Ecto neural progenitor cell (in vitro differentiated cells): Measurements from ENCODE around the gene SPTLC3.

Source experiments
- DNase-seq: peaks from one replicate; pipeline ENCODE4 v3.0.0-alpha.2; 2018; ENCODE audit warnings: low spot score

The SPTLC3 gene

DNA sequence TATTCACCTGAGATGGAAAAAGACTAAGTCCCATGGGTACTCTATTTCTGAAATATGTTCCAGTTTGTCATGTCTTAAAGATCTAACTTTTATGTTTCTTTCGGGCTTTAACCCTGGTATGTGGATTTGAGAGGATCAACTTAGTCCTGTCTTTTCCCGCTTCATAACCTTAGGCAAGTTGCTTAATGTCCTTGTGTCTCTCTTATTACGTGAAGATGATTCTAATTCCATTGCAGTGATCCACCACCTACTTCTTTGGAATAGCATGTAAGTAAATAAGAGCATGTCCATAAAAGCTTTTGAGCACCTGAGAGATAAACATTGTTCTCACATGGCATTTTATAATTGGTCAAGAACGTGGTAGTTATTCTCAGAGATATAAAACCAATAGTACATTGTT, 23.0 kb downstream of the SPTLC3 start:
- no peak for DNase-seq

GRCh38 chr20:13034115-13034514, 25.3 kb downstream of the SPTLC3 start:
- no peak for DNase-seq

- no peak for DNase-seq
These were observed 26.2 kb downstream of the SPTLC3 start for GRCh38 chr20:13034936-13035335.

DNA sequence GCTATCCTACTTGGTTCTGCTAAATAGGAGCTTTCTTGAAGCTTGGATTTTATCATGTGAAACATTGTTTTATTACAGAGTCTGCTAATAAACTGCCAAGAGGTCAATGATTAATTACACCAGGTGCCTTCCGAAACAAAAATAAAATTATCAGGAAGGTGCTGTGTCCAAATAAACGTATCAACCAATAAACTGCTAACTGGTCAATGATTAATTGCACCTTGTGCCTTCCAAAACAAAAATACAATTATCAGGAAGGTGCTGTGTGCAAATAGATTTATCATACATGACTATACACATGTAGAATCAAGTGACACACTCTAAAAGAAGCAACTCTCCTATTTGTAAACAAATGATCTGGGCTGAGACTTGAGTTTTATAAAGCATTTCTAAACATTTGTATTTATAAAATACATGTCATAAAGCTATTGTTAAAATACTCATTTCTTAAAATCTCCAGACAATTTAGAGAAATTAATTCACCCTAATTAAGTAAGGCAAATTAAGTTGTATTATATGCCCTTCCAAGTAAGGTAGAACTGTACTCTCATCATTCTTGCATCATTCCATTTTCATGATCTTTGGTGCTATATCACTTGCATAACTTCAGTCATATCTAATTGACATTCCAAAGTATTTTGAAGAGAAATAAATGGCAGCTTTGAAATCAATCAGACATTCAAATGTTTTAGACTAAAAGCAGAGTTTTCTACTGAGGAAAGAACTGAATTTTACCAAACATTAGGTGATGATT, 26.8 kb downstream of the SPTLC3 start:
- no peak for DNase-seq

DNA sequence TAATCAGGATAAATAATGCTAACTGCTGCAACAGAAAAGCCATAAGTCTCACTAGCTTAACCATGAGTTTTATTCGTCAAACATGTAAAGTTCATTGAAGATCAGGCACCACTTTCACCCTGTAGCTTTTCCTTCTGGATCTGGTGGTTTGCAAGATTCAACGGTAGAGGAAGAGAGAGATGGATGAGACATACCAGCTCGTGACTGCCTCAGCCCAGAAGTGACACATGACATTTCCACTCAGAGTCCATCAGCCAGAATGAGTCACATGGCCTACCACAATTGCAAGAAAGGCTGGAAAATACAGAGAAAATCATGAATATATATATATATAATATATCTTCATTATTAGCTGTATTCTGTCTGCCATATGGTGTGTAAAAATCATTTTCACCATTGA, 29.0 kb downstream of the SPTLC3 start:
- no peak for DNase-seq

DNA sequence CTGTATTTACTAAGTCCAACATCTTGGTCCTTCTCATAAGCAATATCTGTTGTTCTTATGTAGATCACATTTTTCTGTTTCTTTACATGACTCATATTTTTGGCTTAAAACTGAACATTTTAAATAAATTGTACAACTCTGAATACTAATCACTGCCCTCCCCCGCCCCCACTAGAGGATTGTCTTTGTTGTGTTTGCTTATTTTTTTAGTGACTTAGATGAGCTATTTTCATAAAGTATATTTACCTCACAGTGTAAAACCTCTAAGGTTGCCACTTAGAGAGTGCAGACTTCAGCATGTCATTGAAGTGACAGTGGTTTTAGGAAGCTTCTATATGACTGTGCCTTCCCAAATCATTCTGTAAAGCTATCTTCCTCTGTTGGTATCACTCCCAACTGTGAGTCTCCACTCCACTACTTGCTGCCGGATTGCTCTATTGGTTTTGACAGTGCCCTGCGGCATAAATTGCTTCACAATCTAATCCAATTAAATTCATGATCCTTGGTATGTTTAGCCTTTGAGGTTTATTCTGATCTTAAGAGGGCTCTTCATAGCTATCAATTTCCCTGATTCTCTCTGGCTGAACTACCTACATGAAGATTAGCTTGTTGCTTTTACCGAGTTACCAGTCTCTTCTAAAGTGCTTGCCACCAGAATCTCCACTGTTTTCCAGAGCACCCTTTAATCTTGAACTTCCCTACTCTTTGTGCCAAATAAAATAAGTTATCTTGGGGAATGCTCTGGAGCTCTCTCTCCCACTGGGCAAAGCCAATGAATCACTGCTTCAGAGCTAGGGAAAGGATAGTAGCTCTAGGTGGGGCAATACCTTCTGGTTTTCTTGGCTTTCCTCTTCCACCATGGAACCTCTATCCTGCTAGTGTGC, 33.0 kb downstream of the SPTLC3 start:
- DNase-seq, result no peak

- no peak for DNase-seq
These were observed 33.7 kb downstream of the SPTLC3 start for GRCh38 chr20:13042458-13042794.

- no peak for DNase-seq
These were observed 37.6 kb downstream of the SPTLC3 start for GRCh38 chr20:13046409-13046808.

DNA sequence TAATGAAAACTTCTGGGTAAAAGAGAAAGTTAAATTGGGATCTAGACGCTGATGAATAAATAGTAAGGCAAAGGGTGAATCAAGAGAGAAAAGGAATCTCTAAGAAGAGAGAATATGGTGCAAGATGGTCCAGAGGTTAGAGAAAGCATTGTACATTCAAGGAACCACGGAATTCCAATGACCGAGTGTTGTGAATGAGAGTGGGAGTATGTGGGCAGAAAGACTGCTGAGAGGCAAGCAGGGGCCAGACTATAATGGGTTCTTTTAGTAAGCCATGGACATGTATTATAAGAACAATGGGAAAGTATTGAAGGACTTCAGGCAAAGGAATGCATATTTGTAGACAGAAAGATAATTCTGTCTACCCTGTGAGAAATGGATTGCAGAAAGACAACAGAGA, 45.2 kb downstream of the SPTLC3 start:
- no peak for DNase-seq

DNA sequence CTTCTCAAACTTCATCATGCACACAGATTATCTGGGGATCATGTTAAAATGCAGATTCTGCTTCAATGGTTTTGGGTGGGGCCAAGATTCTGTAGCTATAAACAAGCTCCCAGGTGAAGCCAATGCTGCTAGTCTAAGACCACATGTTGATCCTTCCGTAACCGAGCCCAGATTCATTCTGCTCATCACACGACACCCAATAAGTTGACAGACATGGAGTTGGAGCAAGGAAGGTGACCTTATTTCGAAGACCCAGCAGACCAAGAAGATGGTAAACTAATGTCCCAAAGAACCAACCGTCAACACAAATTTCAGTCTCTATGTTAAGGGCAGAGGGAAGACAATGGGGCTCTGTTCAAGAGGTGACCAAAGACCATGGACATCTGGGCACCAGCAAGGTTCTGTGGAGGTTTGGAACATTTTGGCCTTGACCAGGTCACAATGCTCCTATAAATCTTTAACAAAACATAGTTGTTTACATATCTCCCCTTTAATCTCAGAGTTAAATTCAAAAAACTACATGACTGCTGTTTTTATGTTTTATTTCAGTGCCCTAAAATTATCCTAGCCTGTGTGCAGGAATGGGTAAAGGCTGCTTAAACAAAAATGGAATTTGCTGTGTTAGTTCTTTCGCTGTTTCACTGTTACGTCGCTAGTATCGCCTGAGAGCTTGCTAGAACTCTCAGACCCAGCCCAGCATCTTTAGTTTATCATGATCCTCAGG, 50.1 kb downstream of the SPTLC3 start:
- DNase-seq, result no peak

GRCh38 chr20:13059398-13060136, 50.8 kb downstream of the SPTLC3 start:
- no peak for DNase-seq

- DNase-seq, result no peak
These were observed 51.6 kb downstream of the SPTLC3 start for GRCh38 chr20:13060327-13060726.

- no peak for DNase-seq
These were observed 52.6 kb downstream of the SPTLC3 start for GRCh38 chr20:13061381-13061780.

DNA sequence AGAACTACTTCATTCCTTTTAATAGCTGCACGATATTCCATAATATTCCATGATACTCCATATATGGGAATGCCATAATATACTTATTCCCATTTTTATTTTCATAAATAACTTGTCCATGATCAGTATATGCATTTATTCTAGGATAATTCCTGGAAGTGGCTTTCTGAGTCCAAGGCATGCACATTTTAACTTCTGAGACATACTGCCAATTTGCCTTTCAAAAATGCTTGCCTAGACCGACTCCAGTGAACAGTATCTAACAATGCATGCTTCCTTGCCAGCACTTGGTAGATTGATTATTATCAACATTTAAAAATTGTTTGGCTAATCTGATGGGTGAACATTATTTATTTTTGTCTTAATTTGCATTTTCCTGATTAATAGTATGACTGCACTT, 54.0 kb downstream of the SPTLC3 start:
- no peak for DNase-seq

DNA sequence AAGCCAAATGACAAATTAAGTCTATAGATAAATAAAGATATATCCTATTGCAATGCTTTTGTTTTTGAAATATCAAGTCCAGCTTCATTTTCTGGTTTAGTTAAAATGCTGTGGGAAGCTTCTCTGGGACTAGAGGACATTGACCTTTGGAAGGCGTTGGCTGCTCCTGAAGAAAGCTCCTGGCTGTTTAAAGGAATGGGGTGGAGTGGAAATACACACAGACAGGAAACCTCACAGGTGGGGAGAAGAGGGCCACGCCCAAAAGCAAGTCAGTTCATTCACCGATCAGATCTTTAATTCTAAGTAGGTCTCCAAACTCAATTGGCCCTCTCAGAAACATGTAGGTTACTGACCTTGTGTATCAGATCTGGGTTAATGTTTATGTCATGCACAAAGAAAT, 59.6 kb downstream of the SPTLC3 start:
- no peak for DNase-seq

- DNase-seq, result no peak
These were observed 73.1 kb downstream of the SPTLC3 start for GRCh38 chr20:13081877-13082276.

- DNase-seq, result no peak
These were observed 73.6 kb downstream of the SPTLC3 start for GRCh38 chr20:13082378-13082777.

GRCh38 chr20:13085275-13085674, 76.5 kb downstream of the SPTLC3 start:
- no peak for DNase-seq

DNA sequence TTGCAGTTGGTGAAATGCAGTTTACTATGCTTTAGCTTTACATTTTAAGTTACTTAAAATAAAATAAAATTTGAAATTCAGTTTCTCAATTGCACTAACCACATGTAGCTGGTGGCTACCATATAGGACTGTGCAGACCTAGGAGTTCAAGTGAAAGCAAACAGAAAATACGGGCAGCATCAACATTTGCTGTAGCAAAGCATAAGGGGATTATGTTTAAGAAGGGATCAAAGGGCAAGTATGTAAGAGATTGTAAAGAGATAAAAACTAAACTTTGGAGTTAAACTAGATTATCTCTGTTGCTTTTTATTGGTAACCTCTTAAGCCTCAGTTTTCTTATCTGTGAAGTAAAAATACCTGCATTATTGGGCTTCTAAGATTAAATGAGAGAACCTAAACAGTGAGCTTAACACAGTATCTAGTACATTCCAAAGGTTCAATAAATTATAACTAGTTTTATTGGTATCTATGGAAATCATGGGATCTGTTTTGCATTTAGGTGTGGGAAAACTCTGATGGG, 81.2 kb downstream of the SPTLC3 start:
- DNase-seq, result no peak

DNA sequence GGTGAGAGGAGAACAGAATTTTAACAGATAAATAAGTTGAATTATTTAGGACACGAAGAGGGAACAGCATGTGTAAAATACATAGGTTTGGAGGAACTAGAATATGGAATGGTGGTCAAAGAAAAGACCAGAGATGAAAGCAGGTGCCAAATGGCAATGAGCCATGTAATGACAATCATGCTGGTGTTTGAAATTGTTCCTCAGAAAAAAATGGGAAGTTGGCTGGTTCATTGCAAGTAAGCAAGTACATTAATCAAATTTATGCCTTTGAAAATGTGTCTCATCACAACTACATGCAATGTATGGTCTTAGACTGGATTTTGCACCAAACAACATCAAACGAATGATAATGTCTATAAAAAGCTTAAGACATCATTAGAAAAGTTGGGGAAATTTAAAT, 83.3 kb downstream of the SPTLC3 start:
- no peak for DNase-seq

DNA sequence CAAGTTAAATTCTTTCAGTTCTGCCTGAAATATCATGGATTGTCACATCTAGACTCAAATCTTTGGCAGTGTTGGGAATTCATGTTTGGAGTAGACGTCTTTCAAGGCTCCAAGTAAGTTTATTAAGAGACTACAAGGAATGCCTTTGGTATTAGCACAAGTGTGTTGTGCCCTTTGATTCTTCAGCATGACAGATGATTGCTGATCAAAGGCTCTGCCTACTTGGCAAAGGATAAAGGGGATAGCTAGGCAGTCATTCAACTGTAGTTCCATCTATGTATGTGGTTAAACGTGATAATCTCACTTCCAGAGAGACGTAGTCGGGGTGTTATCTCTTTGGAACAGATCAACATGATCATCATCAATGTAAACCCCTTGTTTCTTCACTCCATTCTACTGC, 86.2 kb downstream of the SPTLC3 start:
- no peak for DNase-seq
